DND-41 (cell line): Measurements from ENCODE around the gene NUCB1.

ENCODE experiments used
- EZH2 ChIP-seq: IDR thresholded peaks from 3 replicates; pipeline ENCODE4 v1.6.1; 2012; ENCODE audit warnings: borderline replicate concordance, low read depth, mild to moderate bottlenecking, moderate library complexity, low read length, inconsistent platforms; ENCODE audit not compliant: severe bottlenecking
- TF ChIP-seq, protein P1 (sequence below): IDR thresholded peaks from 2 replicates; pipeline ENCODE4 v1.5.1; 2012; ENCODE audit warnings: borderline replicate concordance, low read length, moderate library complexity, mild to moderate bottlenecking; ENCODE audit not compliant: poor library complexity, severe bottlenecking; ENCODE audit errors: extremely low read depth

GRCh38 chr19:48878196-48879024 is 21.7 kb upstream of the NUCB1 start:
- TF ChIP-seq EZH2 = no peak
- TF ChIP-seq, protein P1, sequence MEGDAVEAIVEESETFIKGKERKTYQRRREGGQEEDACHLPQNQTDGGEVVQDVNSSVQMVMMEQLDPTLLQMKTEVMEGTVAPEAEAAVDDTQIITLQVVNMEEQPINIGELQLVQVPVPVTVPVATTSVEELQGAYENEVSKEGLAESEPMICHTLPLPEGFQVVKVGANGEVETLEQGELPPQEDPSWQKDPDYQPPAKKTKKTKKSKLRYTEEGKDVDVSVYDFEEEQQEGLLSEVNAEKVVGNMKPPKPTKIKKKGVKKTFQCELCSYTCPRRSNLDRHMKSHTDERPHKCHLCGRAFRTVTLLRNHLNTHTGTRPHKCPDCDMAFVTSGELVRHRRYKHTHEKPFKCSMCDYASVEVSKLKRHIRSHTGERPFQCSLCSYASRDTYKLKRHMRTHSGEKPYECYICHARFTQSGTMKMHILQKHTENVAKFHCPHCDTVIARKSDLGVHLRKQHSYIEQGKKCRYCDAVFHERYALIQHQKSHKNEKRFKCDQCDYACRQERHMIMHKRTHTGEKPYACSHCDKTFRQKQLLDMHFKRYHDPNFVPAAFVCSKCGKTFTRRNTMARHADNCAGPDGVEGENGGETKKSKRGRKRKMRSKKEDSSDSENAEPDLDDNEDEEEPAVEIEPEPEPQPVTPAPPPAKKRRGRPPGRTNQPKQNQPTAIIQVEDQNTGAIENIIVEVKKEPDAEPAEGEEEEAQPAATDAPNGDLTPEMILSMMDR = no peak
